ENCODE results near the gene SLF2.
A peak's percentile ranks its signal among the peaks of the same experiment; 100 is the strongest.

Gene SLF2

DNA sequence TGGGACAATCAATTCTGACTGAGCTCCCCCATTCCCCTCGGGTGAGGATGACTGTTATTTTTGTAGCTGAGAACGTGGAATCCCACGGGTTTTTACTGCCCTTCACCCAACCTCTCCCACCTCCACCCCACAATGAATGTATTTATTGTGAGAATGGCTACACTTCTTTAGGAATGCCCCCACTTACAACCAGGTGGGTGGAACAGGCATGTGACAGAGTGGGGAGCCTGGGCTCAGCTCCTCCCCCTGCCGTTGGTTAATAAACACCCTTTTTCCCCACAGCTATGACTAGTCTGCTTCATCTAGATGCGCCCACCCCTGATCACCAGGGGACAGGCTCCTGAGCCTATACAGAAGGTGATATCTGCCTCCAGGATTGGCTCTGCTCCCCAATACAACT is 72.6 kb downstream of the SLF2 start:
- TF ChIP-seq, protein P1, sequence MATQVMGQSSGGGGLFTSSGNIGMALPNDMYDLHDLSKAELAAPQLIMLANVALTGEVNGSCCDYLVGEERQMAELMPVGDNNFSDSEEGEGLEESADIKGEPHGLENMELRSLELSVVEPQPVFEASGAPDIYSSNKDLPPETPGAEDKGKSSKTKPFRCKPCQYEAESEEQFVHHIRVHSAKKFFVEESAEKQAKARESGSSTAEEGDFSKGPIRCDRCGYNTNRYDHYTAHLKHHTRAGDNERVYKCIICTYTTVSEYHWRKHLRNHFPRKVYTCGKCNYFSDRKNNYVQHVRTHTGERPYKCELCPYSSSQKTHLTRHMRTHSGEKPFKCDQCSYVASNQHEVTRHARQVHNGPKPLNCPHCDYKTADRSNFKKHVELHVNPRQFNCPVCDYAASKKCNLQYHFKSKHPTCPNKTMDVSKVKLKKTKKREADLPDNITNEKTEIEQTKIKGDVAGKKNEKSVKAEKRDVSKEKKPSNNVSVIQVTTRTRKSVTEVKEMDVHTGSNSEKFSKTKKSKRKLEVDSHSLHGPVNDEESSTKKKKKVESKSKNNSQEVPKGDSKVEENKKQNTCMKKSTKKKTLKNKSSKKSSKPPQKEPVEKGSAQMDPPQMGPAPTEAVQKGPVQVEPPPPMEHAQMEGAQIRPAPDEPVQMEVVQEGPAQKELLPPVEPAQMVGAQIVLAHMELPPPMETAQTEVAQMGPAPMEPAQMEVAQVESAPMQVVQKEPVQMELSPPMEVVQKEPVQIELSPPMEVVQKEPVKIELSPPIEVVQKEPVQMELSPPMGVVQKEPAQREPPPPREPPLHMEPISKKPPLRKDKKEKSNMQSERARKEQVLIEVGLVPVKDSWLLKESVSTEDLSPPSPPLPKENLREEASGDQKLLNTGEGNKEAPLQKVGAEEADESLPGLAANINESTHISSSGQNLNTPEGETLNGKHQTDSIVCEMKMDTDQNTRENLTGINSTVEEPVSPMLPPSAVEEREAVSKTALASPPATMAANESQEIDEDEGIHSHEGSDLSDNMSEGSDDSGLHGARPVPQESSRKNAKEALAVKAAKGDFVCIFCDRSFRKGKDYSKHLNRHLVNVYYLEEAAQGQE (IDR thresholded peaks at IDR 0.05; ENCODE audit: insufficient read depth in 1 of 2, low read depth in 2 of 2, low read length in 2 of 2): no peak
- TF ChIP-seq POLR2AphosphoS5 (IDR thresholded peaks at IDR 0.05; ENCODE audit: low read depth, low read length) (no peak), FOXP2 (optimal IDR thresholded peaks at IDR 0.05; ENCODE audit: borderline replicate concordance, extremely low read depth, extremely low read length, insufficient read depth) (no peak), SIN3A (IDR thresholded peaks at IDR 0.05; ENCODE audit: borderline replicate concordance, insufficient read depth, low read length) (no peak), TAF1 (IDR thresholded peaks at IDR 0.05; ENCODE audit: borderline replicate concordance, insufficient read depth, low read length) (no peak)

DNA sequence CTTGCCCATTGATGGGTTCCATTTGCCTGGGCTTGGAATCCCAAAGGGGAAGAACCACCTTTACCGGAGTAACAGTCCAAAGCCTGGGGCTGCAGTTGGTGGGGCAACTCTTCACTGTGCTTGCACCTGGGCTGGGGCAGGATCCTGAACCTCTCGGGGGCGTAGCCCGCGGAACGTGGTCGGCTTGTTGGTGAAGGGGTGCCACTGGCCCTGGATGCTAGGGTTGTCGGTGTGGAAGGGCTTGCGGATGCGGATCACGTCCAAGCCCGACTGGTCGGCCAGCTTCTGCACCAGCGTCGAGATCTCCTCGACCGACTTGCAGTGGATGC is 73.8 kb downstream of the SLF2 start:
- TF ChIP-seq SIN3A (IDR thresholded peaks at IDR 0.05; ENCODE audit: borderline replicate concordance, insufficient read depth, low read length) (no peak), TAF1 (IDR thresholded peaks at IDR 0.05; ENCODE audit: borderline replicate concordance, insufficient read depth, low read length) (no peak)
- TF ChIP-seq, protein P1 (IDR thresholded peaks at IDR 0.05; ENCODE audit: insufficient read depth in 1 of 2, low read depth in 2 of 2, low read length in 2 of 2): no peak

DNA sequence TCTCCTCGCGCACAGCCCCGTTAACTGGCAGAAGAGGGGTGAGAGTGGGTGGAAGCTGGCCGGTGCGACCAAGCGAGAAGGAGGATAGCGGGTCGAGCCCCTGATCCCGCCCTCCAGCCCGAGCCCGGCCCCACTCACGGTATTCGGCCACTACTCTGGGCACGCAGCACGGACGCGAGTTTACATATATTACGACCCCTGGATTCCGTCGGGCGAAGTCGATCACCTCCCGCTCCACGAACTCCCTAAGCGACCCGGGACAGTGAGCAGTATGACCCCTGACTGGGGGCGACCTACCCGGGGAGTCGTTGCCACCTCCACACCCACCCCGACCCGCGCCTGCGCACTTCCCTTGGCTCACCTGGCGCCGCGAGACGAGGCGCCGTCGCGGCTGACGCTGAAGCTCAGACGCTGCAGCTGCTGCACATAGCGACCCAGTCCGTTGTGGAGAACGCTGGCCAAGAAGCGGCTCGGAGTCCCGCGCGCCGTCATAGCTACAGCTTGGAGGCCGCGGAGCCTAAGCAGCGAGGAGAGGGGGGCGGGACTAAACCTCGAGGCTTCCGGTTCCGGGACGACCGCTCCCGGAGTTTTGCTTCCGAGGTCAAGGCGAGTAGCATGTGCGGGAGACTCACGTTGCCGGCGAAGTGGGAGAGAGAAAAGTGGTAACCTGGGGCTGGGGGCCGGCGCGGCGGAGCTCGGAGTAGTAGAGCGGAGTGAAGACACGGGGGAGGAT is 74.4 kb downstream of the SLF2 start, which contains the start of the genes MRPL43 and TWNK:
Gene MRPL43, minus strand, starts transcription at position 546 of the 733 bp plus-strand sequence. Its CDS starts 54 bp downstream, at position 492.
Gene TWNK, plus strand, starts transcription at position 592 of the 733 bp plus-strand sequence. CDS start 668 bp downstream, outside the sequence.
- TF ChIP-seq FOXP2 (optimal IDR thresholded peaks at IDR 0.05; ENCODE audit: borderline replicate concordance, extremely low read depth, extremely low read length, insufficient read depth) (no peak), POLR2AphosphoS5 (IDR thresholded peaks at IDR 0.05; ENCODE audit: low read depth, low read length) (peak; percentile 82), SIN3A (IDR thresholded peaks at IDR 0.05; ENCODE audit: borderline replicate concordance, insufficient read depth, low read length) (peak; percentile 90; the same call in 1 of the 2 replicates), TAF1 (IDR thresholded peaks at IDR 0.05; ENCODE audit: borderline replicate concordance, insufficient read depth, low read length) (peak; percentile 93)
- TF ChIP-seq, protein P1 (IDR thresholded peaks at IDR 0.05; ENCODE audit: insufficient read depth in 1 of 2, low read depth in 2 of 2, low read length in 2 of 2): peak in 1 of 2 experiments; percentile 18; a peak in 1 of 4 replicates

DNA sequence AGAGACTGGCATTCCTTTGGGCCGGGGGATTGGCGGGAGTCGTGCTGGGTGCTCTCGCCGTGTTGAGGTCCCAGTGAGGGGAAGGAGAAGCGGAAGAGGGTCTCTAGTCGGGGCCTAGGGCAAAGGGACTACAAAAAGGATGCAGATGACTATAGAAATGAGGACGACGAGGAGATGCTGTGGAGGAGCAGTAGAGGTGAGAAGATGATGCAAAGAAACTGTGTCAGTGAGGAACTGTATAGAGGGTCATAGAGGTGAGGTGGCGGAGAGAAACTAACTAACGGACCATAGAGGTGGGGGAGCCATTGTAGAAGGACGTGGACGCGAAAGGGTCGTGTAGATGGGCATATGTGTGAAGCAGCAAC is 74.9 kb downstream of the SLF2 start:
- TF ChIP-seq, protein P1 (IDR thresholded peaks at IDR 0.05; ENCODE audit: insufficient read depth in 1 of 2, low read depth in 2 of 2, low read length in 2 of 2): no peak
- TF ChIP-seq TAF1 (IDR thresholded peaks at IDR 0.05; ENCODE audit: borderline replicate concordance, insufficient read depth, low read length) (no peak), POLR2AphosphoS5 (IDR thresholded peaks at IDR 0.05; ENCODE audit: low read depth, low read length) (no peak), FOXP2 (optimal IDR thresholded peaks at IDR 0.05; ENCODE audit: borderline replicate concordance, extremely low read depth, extremely low read length, insufficient read depth) (no peak), SIN3A (IDR thresholded peaks at IDR 0.05; ENCODE audit: borderline replicate concordance, insufficient read depth, low read length) (no peak)
